WI38 (cell line): Measurements from ENCODE around the gene RBM34.

Source experiments
- H3K4me3 ChIP-seq: 2 replicates; pipeline ENCODE4 v1.5.1; 2011; ENCODE audit warnings: low read depth, mild to moderate bottlenecking, control low read depth, low read length
- CTCF ChIP-seq: IDR thresholded peaks from 2 replicates; pipeline ENCODE4 v1.5.1; 2012; ENCODE audit warnings: low read depth, mild to moderate bottlenecking, control low read depth, low read length

The RBM34 gene

DNA sequence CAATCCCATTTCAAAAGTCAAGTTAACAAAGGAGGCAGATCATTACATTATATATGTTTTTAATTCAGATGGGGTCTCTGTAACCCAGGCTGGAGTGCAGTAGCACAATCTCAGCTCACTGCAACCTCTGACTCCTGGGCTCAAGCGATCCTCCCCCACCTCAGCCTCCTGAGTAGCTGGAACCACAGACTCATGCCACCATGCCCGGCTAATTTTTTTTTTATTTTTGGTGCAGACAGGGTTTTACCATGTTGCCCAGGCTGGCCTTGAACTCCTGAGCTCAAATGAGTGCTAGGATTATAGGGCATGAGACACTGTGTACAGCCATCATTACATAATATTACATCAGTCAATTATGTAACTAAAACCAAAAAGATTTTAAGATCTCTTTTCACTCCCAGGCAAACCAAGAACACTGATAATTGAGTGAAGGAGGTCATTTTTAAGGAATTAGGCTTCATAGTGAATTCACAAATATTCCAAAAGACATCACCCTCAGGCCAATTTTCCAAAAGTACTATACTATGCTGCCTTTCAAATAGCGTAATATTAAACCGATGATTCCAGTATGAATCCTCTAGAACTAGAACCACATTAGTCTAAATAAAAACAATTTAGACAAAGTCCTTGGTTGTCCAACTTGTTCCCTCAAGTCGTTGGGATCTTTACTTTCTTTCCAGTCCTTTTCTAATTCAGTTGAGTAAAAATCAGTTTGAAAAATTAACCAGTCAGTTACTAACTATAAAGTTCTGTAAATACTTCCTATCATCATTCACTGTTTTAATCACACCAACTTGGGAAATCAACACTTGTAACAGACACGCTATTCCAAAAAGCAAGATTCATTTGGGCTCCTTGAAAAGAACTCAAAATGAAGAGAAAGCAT lies 48.5 kb downstream of the RBM34 start:
- TF ChIP-seq CTCF = no peak

GRCh38 chr1:235111107-235111506 lies 49.9 kb downstream of the RBM34 start:
- H3K4me3 ChIP-seq = no peak overlapping the region
- no peak for TF ChIP-seq CTCF

More for the DNA sequence above, 48.5 kb downstream of the RBM34 start:
- no peak overlapping the region for H3K4me3 ChIP-seq

DNA sequence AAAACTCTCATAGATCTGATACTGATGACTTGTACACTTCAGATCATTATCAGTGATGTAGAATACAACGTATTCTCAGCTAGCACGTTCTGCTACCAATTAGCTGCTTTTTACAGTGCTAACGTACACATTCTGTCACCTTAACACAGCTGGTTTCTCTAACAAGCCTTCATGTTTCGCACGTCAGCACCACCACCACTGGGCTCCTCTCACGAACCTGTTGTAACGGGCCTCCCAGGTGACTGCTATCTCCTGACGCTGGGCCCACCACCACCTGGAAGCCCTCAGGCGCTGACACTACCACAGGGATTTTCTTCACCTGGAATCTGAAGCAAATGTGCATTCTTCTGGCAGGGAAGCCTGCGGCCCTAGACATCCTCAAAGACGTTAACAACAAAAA lies 52.2 kb downstream of the RBM34 start:
- no peak for TF ChIP-seq CTCF
- no peak overlapping the region for H3K4me3 ChIP-seq

DNA sequence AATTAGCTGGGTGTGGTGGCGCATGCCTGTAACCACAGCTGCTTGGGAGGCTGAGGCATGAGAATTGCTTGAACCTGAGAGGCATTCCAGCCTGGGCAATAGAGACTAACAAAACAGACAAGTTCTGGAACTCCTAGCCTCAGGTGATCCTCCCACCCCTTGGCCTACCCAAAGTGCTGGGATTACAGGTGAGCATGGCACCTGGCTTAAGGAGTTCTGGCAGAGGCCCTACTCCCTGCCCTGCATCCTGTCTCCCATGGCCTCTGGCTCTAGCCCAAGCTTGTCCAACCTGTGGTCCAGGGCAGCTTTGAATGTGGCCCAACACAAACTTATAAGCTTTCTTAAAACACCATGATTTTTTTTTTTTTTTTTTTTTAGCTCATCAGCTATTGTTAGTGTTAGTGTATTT lies 52.9 kb downstream of the RBM34 start:
- H3K4me3 ChIP-seq = no peak overlapping the region
- no peak for TF ChIP-seq CTCF

DNA sequence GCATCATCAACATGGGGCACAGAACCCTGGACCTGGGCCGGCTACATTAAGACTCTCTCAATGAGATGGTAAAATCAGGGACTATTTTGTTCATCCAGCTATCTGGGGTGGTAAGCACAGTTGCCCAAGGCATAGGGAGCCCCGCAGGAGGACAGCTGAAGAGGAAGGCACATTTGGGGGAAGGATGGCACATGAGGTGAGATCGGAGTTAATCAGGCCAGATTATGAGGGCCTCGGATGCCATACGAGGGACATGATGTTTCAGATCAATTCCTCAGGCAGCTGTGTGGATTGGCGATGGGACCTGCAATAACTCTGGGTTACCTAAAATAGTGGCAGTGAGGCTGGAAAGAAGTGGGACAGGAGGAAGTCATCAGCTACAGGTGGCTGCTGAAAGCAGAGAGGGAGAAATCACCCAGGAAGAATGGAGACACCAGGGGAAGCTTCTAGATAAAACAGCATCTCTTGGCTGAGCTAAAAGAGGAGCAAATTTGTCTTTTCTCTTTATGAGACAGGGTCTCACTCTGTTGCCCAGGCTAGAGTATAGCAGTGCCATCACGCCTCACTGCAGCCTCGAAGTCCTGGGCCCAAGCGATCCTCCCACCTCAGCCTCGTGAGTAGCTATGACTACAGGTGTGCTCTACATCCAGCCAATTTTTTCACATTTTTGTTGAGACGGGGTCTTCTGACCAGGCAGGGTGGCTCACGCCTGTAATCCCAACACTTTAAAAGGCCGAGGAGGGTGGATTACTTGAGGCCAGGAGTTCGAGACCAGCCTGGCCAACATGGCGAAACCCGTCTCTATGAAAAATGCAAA lies 53.5 kb downstream of the RBM34 start:
- H3K4me3 ChIP-seq = no peak overlapping the region
- no peak for TF ChIP-seq CTCF

DNA sequence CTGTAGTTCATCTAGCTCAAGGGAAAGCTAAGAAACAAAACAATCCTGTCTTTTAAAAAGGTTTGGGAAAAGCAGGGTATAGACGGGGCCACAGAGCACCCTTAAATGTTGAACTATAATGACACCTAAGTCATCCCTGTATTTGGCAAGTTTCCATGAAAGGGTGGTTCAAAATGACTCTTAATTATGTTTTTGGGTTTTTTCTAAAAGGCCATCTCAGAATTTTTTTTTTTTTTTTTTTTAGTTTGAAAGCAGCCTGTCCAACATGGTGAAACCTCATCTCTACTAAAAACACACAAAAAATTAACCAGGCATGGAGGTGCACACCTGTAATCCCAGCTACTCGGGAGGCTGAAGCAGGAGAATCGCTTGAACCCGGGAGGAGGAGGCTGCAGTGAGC lies 54.6 kb downstream of the RBM34 start:
- no peak for TF ChIP-seq CTCF

More for the DNA sequence above, 54.6 kb downstream of the RBM34 start:
- no peak overlapping the region for H3K4me3 ChIP-seq
